ENCODE data around the gene RPH3AL.

Gene RPH3AL

GRCh38 chr17:219696-220095 lies 132.9 kb downstream of the RPH3AL start:
- ChIA-PET POLR2A (no interaction called here), CTCF (no interaction called here)
- Histone ChIP-seq H3K4me1 (ENCODE audit: control insufficient read depth, insufficient read depth, low read length) (0 out of 2 replicates have a peak, but pooled peaks cover 2% of the 10 kb centered on the region), H3K27ac (ENCODE audit: extremely low read depth, low read depth, low read length) (no peak overlapping the region), H3K4me3 (ENCODE audit: low read depth, low read length) (no peak overlapping the region), H3K36me3 (ENCODE audit: control insufficient read depth in 2 of 2, insufficient read depth in 1 of 2, low read length in 2 of 2) (no peaks in the 10 kb centered on the region), H3K9me3 (ENCODE audit: control insufficient read depth, insufficient read depth, low read depth, low read length) (no peaks in the 10 kb centered on the region)
- TF ChIP-seq ZNF114 (tag by site-specific recombination; IDR thresholded peaks at IDR 0.05) (no peak), KLF16 (tag by site-specific recombination; IDR thresholded peaks at IDR 0.05) (no peak), ZSCAN4 (tag by site-specific recombination; IDR thresholded peaks at IDR 0.05) (no peak), ZBTB21 (tag by site-specific recombination; IDR thresholded peaks at IDR 0.05) (no peak), ZNF571 (tag by site-specific recombination; IDR thresholded peaks at IDR 0.05) (no peak), IKZF3 (tag by site-specific recombination; IDR thresholded peaks at IDR 0.05) (no peak), ZNF292 (tag by site-specific recombination; IDR thresholded peaks at IDR 0.05; ENCODE audit: borderline replicate concordance, low read depth) (no peak), ZNF433 (tag by site-specific recombination; IDR thresholded peaks at IDR 0.05; ENCODE audit: low read depth) (no peak), ZNF394 (tag by site-specific recombination; IDR thresholded peaks at IDR 0.05; ENCODE audit: borderline replicate concordance) (no peak), ZNF558 (tag by site-specific recombination; IDR thresholded peaks at IDR 0.05) (no peak), ZNF624 (tag by site-specific recombination; IDR thresholded peaks at IDR 0.05) (no peak), ZNF157 (tag by site-specific recombination; IDR thresholded peaks at IDR 0.05) (no peak), ZEB2 (tag by site-specific recombination; IDR thresholded peaks at IDR 0.05) (no peak), ZFHX2 (tag by site-specific recombination; conservative IDR thresholded peaks at IDR 0.05) (no peak), MEIS1 (CRISPR knock-in tag; IDR thresholded peaks at IDR 0.05; ENCODE audit: borderline replicate concordance) (no peak), SCRT2 (tag by site-specific recombination; IDR thresholded peaks at IDR 0.05) (no peak), ZNF654 (tag by site-specific recombination; IDR thresholded peaks at IDR 0.05; ENCODE audit: low read depth) (no peak), BCL11A (tag by site-specific recombination; IDR thresholded peaks at IDR 0.05; ENCODE audit: low read depth) (no peak)

- ChIA-PET POLR2A (no interaction called here), CTCF (no interaction called here)
- no peak for TF ChIP-seq RBAK (tag by site-specific recombination; IDR thresholded peaks at IDR 0.05)
- TF ChIP-seq ZFP69B (tag by site-specific recombination; IDR thresholded peaks at IDR 0.05): no peak
- no peak for TF ChIP-seq ZNF37A (tag by site-specific recombination; IDR thresholded peaks at IDR 0.05)
- no peak for TF ChIP-seq PBX3 (CRISPR knock-in tag; IDR thresholded peaks at IDR 0.05)
- no peak for TF ChIP-seq ZNF426 (tag by site-specific recombination; IDR thresholded peaks at IDR 0.05)
- TF ChIP-seq ZNF596 (tag by site-specific recombination; IDR thresholded peaks at IDR 0.05): no peak
- TF ChIP-seq ZNF561 (tag by site-specific recombination; IDR thresholded peaks at IDR 0.05; ENCODE audit: borderline replicate concordance): no peak
- TF ChIP-seq ZNF768 (tag by site-specific recombination; IDR thresholded peaks at IDR 0.05): no peak
- TF ChIP-seq ZNF202 (tag by site-specific recombination; IDR thresholded peaks at IDR 0.05; ENCODE audit: borderline replicate concordance): no peak
- TF ChIP-seq KLF16 (tag by site-specific recombination; IDR thresholded peaks at IDR 0.05): no peak
- no peak for TF ChIP-seq OSR2 (tag by site-specific recombination; IDR thresholded peaks at IDR 0.05)
- TF ChIP-seq, protein P1, sequence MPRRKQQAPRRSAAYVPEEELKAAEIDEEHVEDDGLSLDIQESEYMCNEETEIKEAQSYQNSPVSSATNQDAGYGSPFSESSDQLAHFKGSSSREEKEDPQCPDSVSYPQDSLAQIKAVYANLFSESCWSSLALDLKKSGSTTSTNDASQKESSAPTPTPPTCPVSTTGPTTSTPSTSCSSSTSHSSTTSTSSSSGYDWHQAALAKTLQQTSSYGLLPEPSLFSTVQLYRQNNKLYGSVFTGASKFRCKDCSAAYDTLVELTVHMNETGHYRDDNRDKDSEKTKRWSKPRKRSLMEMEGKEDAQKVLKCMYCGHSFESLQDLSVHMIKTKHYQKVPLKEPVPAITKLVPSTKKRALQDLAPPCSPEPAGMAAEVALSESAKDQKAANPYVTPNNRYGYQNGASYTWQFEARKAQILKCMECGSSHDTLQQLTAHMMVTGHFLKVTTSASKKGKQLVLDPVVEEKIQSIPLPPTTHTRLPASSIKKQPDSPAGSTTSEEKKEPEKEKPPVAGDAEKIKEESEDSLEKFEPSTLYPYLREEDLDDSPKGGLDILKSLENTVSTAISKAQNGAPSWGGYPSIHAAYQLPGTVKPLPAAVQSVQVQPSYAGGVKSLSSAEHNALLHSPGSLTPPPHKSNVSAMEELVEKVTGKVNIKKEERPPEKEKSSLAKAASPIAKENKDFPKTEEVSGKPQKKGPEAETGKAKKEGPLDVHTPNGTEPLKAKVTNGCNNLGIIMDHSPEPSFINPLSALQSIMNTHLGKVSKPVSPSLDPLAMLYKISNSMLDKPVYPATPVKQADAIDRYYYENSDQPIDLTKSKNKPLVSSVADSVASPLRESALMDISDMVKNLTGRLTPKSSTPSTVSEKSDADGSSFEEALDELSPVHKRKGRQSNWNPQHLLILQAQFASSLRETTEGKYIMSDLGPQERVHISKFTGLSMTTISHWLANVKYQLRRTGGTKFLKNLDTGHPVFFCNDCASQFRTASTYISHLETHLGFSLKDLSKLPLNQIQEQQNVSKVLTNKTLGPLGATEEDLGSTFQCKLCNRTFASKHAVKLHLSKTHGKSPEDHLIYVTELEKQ (tag by site-specific recombination; IDR thresholded peaks at IDR 0.05; ENCODE audit: borderline replicate concordance): no peak
- no peak for TF ChIP-seq ZNF585B (tag by site-specific recombination; IDR thresholded peaks at IDR 0.05)
Observed at GRCh38 chr17:218432-219110, 134.0 kb downstream of the RPH3AL start.

More at GRCh38 chr17:218432-219110, 134.0 kb downstream of the RPH3AL start:
- H3K27ac ChIP-seq (ENCODE audit: extremely low read depth, low read depth, low read length): no peak overlapping the region
- 0 out of 2 replicates have a peak, but pooled peaks cover 2% of the 10 kb centered on the region for H3K4me1 ChIP-seq (ENCODE audit: control insufficient read depth, insufficient read depth, low read length)
- no peaks in the 10 kb centered on the region for H3K36me3 ChIP-seq (ENCODE audit: control insufficient read depth in 2 of 2, insufficient read depth in 1 of 2, low read length in 2 of 2)
- no peaks in the 10 kb centered on the region for H3K9me3 ChIP-seq (ENCODE audit: control insufficient read depth, insufficient read depth, low read depth, low read length)
- no peak overlapping the region for H3K4me3 ChIP-seq (ENCODE audit: low read depth, low read length)
